H7 (cell line): ENCODE results near the gene TMEM30B. TPM values are rescaled to one million over a fixed set of nuclear protein-coding genes. Genes with fewer than 3 reads are reported as not detected.
A peak's percentile ranks its signal among the peaks of the same experiment; 100 is the strongest.
"Not testable (repeated sequence)": the region's sequence is repeated elsewhere in the genome, so short reads cannot be mapped to it uniquely, and the experiment has no call there.

Experiments
- DNase-seq: peaks from one replicate; pipeline ENCODE4 v3.0.0; 2012
- H3K27me3 ChIP-seq: 2 replicates; pipeline ENCODE4 v1.6.0; 2011; ENCODE audit warnings: mild to moderate bottlenecking, low read length; ENCODE audit not compliant: control insufficient read depth, insufficient read depth
- H3K36me3 ChIP-seq: replicated peaks from 2 replicates; pipeline ENCODE4 v1.5.1; 2011; ENCODE audit warnings: low read length; ENCODE audit not compliant: control insufficient read depth, insufficient read depth
- H3K4me3 ChIP-seq: 2 replicates; pipeline ENCODE4 v1.5.1; 2011; ENCODE audit warnings: low read depth, mild to moderate bottlenecking, control low read depth, low read length, moderate library complexity; ENCODE audit not compliant: insufficient read depth
- total RNA-seq: library from RNA; depleted of rRNA; stranded (reverse); fragments of >200 nt; shearing (Covaris generic); gene quantifications from 2 replicates; pipeline ENCODE4 v1.2.3, GENCODE V29; 2014; rRNA removed

The TMEM30B gene, protein sequence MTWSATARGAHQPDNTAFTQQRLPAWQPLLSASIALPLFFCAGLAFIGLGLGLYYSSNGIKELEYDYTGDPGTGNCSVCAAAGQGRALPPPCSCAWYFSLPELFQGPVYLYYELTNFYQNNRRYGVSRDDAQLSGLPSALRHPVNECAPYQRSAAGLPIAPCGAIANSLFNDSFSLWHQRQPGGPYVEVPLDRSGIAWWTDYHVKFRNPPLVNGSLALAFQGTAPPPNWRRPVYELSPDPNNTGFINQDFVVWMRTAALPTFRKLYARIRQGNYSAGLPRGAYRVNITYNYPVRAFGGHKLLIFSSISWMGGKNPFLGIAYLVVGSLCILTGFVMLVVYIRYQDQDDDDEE
- total RNA-seq, result 1.1 and 2.8 TPM in 2 replicates

DNA sequence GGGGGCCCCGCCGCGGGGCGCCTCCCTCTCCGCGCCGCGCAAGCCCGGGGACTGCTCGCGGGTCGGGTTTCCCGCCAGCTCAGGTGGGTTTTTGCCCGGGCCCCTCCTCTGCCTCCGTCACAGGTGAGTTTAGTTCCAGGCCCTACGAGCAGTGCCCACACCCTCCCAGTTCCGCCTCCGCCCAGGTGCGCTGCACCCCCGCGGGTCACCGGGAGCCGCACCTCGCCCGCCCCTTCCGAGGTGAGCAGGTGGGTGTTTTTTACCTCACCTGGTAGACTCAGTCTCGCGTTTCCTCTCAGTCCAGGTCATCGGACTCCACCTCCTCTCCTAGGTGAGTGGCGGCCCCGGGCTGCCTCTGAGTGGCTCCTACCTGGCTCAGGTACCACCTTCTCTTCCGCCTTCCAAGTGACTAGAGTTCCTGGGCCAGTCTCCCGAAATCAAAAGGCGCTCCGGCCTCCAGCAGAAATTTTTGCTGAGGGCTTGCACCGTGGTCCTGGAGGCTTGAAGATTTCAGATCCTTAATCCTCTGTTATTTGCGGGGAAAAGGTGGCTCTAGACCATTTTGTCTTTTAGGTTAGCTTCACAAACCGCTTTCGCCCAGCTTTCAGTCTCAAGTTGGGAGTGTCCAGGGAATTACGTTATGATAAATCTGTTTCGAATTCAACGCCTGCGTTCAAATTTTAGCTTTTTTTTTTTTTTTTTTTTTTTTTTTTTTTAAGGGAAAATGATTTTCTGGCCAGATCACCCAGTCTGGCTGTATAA lies at the start of gene TMEM30B:
Gene TMEM30B, minus strand, starts transcription at position 153 of the 762 bp plus-strand sequence. CDS start 191 bp downstream, outside the sequence.
- Histone ChIP-seq H3K27me3 (peaks cover 26% of the 10 kb centered on the region), H3K4me3 (peak within 1 kb of the TSS; percentile 60), H3K36me3 (no peaks in the 10 kb centered on the region)
- DNase-seq, result peak; percentile 90

DNA sequence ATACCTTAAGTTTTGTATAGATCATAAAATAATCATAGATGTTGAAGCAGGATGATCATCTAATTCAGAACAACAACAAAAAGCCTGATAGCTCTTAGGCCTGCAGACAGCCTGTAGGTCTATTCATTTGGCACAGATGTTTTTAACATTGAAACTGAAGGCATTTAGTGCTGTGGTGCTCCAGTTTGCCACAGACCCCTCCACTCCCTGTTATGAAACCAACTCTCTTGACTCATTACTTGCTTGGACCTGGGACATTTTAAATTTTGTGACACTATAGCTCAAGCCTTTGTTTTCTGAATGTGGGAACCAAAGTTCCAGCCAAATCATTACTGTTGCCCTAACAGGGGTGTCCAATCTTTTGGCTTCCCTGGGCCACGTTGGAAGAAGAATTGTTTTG lies 49.4 kb upstream of the TMEM30B start:
- no peaks in the 10 kb centered on the region for H3K36me3 ChIP-seq
- H3K27me3 ChIP-seq, result no peaks in the 10 kb centered on the region
- no peak for DNase-seq
- no peak overlapping the region for H3K4me3 ChIP-seq

DNA sequence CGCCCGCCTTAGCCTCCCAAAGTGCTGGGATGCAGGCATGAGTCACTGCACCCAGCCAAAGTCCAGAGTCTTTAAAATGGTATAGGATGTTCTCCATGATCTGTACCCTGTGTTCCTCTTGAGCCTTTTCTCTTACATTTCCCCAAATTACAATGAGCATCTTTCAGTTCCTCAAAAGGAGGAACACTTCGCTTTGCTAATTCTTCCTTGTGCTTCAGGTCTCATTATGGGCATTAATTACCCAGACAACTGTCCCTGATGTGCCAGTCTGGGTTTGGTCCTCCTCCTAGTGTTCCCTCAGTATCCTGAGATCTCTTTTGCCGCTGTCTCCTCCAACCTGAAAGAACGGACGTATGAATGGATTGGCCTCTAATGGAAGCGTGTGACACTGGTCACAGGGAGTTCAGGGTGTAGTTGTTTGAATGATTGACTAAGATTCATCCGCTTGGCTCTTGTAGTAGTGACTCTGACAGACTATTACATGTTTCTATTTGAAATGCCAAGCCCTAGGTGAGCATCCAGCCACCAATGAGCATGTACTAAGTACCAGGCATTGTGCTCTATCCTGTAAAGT lies 48.4 kb upstream of the TMEM30B start:
- DNase-seq, result no peak
- no peaks in the 10 kb centered on the region; the same call in 1 of the 2 replicates for H3K27me3 ChIP-seq
- no peaks in the 10 kb centered on the region for H3K36me3 ChIP-seq
- no peak overlapping the region for H3K4me3 ChIP-seq

DNA sequence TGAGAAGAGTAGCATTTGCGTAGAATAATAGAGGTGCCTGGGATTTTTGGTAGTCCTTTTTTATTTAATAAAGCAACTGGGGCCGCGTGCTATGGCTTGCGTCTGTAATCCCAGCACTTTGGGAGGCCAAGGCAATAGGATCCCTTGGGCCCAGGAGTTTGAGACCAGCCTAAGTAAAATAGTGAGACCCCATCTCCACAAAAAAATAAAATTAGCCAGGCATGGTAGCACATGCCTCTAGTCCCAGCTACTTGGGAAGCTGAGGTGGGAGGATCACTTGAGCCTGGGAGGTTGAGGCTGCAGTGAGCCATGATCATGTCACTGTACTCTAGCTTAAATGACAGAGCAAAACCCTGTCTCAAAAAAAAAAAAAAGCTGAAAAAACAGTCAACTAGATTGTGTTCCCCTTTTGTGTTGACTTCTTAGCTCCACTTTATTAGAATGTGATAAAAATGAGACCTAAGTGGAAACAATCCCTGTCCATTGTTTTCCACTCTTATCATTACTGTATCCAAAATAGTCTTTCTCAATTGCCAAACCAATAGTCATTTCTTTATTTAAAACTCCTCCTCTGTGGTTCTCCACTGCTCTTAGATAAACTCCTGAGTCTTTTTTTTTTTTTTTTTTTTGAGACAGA lies 47.6 kb upstream of the TMEM30B start:
- H3K4me3 ChIP-seq, result no peak overlapping the region
- H3K36me3 ChIP-seq, result no peaks in the 10 kb centered on the region
- no peak for DNase-seq
- H3K27me3 ChIP-seq, result peaks cover 2% of the 10 kb centered on the region; the same call in 1 of the 2 replicates

DNA sequence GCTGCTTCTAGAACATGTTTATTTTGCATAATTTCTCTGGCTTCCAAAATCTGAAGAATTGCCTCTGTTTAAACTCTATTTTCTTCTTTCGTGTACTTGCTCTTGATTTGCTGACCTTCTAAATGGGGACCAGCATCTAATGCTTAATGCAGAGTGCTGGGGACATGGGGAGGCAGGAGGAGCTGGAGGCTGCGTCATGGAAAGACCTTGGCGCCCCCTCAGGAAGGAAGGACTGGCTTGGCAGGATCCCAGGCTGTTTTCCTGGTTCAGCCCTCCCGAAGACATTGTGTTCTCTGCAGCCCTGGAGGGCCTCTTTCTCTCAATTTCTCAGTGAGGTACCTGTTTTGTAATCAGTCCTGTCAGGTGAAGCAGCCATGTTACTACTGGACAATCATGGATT lies 45.7 kb upstream of the TMEM30B start:
- Histone ChIP-seq H3K4me3 (no peak overlapping the region), H3K27me3 (peaks cover 16% of the 10 kb centered on the region), H3K36me3 (no peaks in the 10 kb centered on the region)
- DNase-seq, result peak; percentile 75

DNA sequence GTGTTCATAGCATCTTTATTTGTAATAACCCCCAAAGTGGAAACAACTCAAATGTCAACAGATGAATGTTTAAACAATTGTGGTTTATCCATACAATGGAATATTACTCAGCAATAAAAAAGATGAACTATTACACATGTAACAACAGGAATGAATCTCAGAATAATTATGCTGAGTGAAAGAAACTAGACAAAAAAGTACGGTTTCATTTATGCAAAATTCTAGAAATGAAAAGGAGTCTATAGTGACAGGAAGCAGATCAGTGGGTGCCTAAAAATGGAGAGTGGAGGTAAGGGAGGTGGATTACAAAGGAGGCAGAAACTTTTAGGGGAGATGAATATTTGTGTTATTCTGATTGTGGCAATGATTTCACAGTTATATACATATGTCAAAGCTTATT lies 45.0 kb upstream of the TMEM30B start:
- DNase-seq, result no peak
- H3K4me3 ChIP-seq, result no peak overlapping the region
- H3K36me3 ChIP-seq, result no peaks in the 10 kb centered on the region
- H3K27me3 ChIP-seq, result peaks cover 22% of the 10 kb centered on the region

DNA sequence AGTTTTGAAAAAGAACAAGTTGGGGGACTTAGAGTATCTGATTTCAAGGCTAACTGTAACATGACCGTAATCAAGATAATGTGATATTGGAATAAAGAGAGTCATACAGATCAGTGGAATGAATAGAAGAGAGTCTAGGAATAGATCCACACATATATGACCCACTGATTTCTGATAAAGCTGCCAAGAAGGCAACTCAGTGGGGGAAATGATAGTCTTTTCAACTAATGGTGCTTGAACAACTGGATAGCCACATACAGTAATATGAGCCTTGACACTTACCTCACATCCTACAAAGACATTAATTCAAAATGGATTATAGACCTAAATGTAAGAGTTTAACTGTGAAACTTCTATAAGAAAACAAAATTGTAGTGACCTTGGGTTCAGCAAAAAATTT lies 44.0 kb upstream of the TMEM30B start:
- no peak for DNase-seq
- Histone ChIP-seq H3K27me3 (peaks cover 28% of the 10 kb centered on the region), H3K4me3 (no peak overlapping the region), H3K36me3 (no peaks in the 10 kb centered on the region)

DNA sequence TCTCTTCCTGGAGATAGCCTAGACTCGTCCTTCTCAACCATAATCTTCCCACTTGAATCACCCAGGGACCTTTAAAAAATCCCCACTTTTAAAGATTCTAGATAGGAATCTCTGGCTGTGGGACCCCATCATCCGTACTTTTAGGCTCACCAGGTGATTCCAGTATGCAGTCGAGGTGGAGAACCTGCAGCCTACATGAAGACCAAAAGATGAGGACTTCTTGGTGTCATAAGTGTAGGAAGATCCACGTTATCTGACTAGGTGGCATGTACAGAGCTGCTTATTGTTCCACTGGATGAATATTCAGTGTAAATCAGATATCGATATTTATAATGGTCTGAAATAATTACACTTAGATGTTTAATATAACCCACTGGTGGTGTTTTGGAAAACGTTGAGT lies 42.8 kb upstream of the TMEM30B start:
- no peak overlapping the region for H3K4me3 ChIP-seq

DNA sequence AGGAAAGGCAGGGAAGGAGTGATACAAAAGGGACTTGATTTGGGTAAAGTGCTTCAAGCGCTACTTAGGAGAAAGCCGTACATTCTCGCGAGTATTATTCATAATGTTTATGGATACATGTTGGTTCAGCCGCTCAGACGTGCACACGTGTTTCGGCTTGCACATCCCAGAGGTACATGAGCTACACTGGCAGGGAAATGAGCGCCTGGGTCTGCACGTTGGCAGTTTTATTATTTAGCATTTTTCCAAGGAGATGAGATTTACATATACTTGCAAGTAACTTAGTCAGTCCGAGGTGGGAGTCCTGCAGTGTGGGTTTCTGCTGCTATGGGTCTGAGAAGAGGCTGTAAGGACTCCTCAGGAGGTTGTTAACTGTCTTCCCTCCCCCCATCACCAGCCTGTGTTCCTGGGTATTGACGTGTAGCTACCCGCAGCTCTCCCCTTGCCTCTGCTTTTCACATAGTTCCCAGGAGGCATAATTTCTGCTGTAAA lies 41.7 kb upstream of the TMEM30B start:
- Histone ChIP-seq H3K4me3 (peak overlapping the region; percentile 63; the same call in 1 of the 2 replicates), H3K27me3 (peaks cover 28% of the 10 kb centered on the region), H3K36me3 (no peaks in the 10 kb centered on the region)
- DNase-seq, result peak; percentile 57

More for the DNA sequence above, 42.8 kb upstream of the TMEM30B start:
- DNase-seq, result no peak
- Histone ChIP-seq H3K27me3 (peaks cover 28% of the 10 kb centered on the region), H3K36me3 (no peaks in the 10 kb centered on the region)

DNA sequence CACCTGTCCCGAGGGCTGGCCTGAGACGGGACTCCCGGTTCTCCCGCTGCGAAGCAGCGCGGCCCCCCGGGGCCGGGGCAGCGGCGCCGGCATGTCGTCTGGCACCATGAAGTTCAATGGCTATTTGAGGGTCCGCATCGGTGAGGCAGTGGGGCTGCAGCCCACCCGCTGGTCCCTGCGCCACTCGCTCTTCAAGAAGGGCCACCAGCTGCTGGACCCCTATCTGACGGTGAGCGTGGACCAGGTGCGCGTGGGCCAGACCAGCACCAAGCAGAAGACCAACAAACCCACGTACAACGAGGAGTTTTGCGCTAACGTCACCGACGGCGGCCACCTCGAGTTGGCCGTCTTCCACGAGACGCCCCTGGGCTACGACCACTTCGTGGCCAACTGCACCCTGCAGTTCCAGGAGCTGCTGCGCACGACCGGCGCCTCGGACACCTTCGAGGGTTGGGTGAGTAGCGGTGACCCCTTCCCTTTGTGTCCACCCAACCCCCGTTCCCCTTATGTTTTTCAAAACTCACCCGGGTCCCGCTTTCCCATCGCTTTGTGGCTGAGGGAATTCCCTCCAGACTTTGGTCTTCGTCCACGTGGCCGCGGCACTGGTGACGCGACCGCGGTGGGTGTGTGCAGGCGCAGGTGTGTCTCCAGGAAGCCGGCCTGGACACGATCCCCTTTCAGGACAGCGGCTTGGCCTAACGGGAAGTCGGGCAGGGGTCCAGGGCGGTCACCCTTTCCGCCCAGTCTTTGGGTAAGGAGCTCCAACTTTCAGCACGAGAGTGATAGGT lies 41.1 kb upstream of the TMEM30B start:
- H3K4me3 ChIP-seq, result peak overlapping the region; percentile 63
- no peaks in the 10 kb centered on the region for H3K36me3 ChIP-seq
- DNase-seq, result peak; percentile 55

DNA sequence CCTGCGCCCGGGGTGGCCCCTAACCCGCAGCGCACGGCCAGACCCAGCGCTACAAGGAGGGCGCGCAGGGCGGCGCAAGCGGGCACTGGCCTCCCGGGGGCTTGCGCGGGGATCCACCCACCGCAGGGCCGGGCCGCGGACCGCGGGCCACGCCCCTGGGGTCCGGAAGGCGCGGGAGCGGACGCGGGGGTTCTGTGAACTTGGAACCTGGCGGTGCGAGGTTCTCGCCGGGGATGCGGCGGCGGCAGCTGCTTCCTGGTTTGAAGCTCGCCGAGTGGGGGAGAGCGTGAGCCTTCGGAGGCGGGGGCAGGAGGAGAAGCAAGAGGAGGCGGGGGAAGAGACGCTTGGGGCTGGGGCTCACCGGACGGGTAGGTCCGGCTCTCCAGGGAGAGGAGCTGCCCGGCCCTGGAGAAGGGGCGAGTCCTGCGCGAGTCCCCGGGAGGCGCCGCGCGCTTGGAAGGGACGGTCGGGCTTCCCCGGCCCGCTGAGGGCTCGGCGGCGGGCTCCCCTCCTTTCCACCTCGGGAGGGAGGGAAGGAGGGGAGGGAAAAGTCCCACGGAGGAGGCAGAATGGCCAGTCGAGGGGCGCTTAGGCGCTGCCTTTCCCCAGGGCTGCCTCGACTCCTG lies 40.4 kb upstream of the TMEM30B start, which contains the start of gene PRKCH:
Gene PRKCH, plus strand, starts transcription at position 195 of the 626 bp plus-strand sequence. CDS start 523 bp downstream, outside the sequence.
- peaks cover 29% of the 10 kb centered on the region for H3K27me3 ChIP-seq
- peak within 1 kb of the TSS; percentile 63 for H3K4me3 ChIP-seq
- no peaks in the 10 kb centered on the region for H3K36me3 ChIP-seq
- peak; percentile 89 for DNase-seq

More for the DNA sequence above, 41.1 kb upstream of the TMEM30B start:
- peaks cover 29% of the 10 kb centered on the region for H3K27me3 ChIP-seq

DNA sequence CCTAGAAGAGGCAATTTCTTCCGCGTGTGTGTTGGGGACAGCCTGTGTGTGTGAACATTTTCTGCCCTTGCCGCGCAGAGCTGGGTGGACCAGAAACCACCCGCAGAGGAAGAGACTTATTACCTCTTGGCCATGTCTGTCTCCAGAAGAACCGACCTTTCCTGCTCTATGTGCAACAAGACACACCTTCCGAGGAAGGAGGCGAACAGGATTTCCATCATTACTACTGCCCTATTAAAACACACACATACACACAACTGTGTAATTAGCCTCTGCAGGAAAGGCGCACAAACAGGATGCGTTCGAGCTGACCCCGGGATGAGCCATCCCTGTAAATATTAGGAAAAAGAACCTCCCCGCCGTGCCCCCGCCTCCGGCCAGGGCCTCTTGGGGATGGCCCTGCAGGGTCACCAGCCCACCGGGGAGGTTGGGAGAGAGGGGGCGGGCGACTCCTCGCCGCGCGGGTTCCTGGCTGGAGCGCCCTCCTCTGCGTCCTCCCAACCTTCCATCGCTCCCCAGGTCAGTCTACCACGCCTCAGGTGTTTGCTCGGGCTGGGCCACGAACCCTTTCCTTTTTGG lies 39.8 kb upstream of the TMEM30B start:
- DNase-seq, result peak; percentile 40
- Histone ChIP-seq H3K4me3 (peak overlapping the region; percentile 63), H3K36me3 (no peaks in the 10 kb centered on the region), H3K27me3 (peaks cover 29% of the 10 kb centered on the region)

DNA sequence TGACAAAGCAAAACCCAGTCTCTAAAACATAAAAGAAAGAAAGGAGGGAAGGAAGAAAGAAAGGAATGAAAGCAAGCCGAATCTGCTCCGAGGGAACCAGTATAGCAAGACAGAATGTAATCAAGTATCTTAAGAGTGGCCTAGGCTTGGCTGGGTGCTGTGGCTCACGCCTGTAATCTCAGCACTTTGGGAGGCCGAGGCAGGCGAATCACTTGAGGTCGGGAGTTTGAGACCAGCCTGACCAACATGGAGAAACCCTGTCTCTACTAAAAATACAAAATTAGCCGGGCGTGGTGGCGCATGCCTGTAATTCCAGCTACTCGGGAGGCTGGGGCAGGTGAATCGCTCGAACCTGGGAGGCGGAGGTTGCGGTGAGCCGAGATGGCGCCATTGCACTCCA lies 39.0 kb upstream of the TMEM30B start:
- H3K27me3 ChIP-seq, result peaks cover 29% of the 10 kb centered on the region
- DNase-seq, H3K4me3 ChIP-seq, H3K36me3 ChIP-seq: not testable (repeated sequence)
